ENCODE results near the gene RAPGEF2.

GRCh38 chr4:159142241-159142640, 39.4 kb downstream of the RAPGEF2 start:
- TF ChIP-seq CTCF (IDR thresholded peaks at IDR 0.05) (no peak), POLR2A (IDR thresholded peaks at IDR 0.05) (no peak), POLR2AphosphoS5 (IDR thresholded peaks at IDR 0.05) (no peak)

Data from breast epithelium (tissue), 3 donors.